ENCODE data around the gene ZBTB7B.
"Not testable (repeated sequence)": the region's sequence is repeated elsewhere in the genome, so short reads cannot be mapped to it uniquely, and the experiment has no call there.

ZBTB7B gene

DNA sequence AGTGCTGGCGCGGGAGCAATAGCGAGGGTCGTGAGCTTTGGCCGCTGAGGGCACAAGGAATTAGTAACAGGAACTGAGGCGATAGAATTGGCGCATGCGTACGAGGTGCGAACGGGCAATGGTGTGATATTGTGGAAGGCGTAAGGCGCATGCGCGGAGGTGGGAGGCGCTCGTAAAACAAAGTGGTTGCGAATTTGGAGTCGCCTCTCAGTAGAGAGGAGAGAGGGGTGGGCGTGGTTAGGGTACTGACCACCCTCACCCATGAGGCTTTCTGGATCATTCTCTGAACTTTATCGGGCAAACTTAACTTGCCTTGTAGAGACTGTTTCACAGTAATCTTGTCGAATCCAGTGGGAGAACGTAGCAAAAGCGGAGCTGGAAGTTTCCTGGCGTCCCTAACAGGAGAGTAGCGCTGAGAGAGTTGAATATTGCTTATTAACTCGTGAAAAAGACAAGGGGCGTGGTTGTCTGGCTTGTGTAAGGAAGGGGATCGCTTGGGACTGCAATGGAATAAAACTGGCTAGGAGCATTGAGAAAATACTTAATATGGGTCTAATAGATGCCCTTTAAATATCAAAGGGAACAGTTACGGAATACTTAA is 27.7 kb upstream of the ZBTB7B start:
- Histone ChIP-seq H3K27me3 (ENCODE audit: control insufficient read depth in 1 of 2, insufficient read depth in 2 of 2, low read length in 2 of 2) (no peaks in the 10 kb centered on the region), H3K9ac (ENCODE audit: low read depth in 1 of 2, low read length in 2 of 2) (peak overlapping the region; percentile 96 to 100), H3K4me3 (ENCODE audit: low read depth in 1 of 2, low read length in 2 of 2) (peak overlapping the region; percentile 83), H3K4me1 (ENCODE audit: control insufficient read depth in 1 of 2, insufficient read depth in 2 of 2, low read length in 2 of 2) (peaks cover 32 to 35% of the 10 kb centered on the region in 2 donors), H3K9me3 (ENCODE audit: control insufficient read depth in 1 of 2, low read length in 2 of 2) (no peaks in the 10 kb centered on the region), H3K27ac (ENCODE audit: low read depth, low read length) (peak overlapping the region; percentile 98), H3K36me3 (ENCODE audit: control insufficient read depth in 1 of 2, insufficient read depth in 2 of 2, low read length in 2 of 2) (peaks cover 0 to 13% of the 10 kb centered on the region in 2 donors)

DNA sequence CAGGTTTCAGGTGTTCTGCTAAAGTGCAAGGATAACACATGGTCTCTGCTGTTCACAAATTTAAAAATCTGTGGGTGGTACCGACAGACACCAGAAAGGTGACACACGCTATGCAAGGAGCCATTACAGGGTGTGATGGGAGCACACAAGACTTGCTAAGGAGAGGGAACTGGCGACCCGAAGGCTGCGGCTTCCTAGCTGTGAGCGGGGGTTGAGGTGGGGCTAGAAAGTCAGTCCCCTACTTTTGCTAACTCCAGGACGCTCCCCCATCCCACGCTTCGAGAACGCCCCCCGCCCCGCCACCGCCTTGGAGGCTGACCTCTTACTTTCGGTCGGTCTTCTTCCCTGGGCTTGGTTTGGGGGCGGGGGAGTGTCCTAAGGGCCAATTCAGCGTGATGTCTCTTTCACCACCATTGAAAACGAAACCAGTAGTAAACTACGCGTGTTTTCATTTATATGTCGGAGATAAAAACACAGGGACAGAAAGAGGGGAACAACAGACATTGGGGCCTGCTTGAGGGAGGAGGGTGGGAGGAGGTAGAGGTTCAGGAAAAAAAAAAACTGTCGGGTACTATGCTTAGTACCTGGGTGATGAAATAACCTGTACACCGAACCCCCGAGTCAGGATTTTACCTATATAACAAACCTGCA is 27.1 kb upstream of the ZBTB7B start:
- Histone ChIP-seq H3K27me3 (ENCODE audit: control insufficient read depth in 1 of 2, insufficient read depth in 2 of 2, low read length in 2 of 2) (no peaks in the 10 kb centered on the region), H3K27ac (ENCODE audit: low read depth, low read length) (peak overlapping the region; percentile 98), H3K4me3 (ENCODE audit: low read depth in 1 of 2, low read length in 2 of 2) (peak overlapping the region; percentile 83), H3K9me3 (ENCODE audit: control insufficient read depth in 1 of 2, low read length in 2 of 2) (no peaks in the 10 kb centered on the region), H3K9ac (ENCODE audit: low read depth in 1 of 2, low read length in 2 of 2) (peak overlapping the region; percentile 96 to 100), H3K36me3 (ENCODE audit: control insufficient read depth in 1 of 2, insufficient read depth in 2 of 2, low read length in 2 of 2) (peaks cover 0 to 7% of the 10 kb centered on the region in 2 donors), H3K4me1 (ENCODE audit: control insufficient read depth in 1 of 2, insufficient read depth in 2 of 2, low read length in 2 of 2) (peaks cover 26 to 30% of the 10 kb centered on the region in 2 donors)

DNA sequence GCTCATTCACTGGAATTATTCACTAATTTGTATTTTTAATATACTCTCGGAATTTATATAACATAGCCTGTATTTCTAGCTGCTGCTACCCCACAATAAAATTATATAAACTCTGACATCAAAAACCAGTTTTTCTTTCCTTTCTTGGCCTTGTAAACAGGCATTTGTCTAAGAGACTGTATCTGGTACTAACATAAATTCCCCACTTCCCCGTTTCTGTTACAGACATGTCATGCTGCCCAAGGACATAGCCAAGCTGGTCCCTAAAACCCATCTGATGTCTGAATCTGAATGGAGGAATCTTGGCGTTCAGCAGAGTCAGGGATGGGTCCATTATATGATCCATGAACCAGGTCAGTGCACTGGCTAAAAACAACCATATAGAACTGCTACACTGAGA is 24.8 kb upstream of the ZBTB7B start:
- not testable (repeated sequence) for H3K27me3 ChIP-seq (ENCODE audit: control insufficient read depth in 1 of 2, insufficient read depth in 2 of 2, low read length in 2 of 2); H3K36me3 ChIP-seq (ENCODE audit: control insufficient read depth in 1 of 2, insufficient read depth in 2 of 2, low read length in 2 of 2); H3K4me3 ChIP-seq (ENCODE audit: low read depth in 1 of 2, low read length in 2 of 2); H3K9ac ChIP-seq (ENCODE audit: low read depth in 1 of 2, low read length in 2 of 2); H3K27ac ChIP-seq (ENCODE audit: low read depth, low read length); H3K9me3 ChIP-seq (ENCODE audit: control insufficient read depth in 1 of 2, low read length in 2 of 2)
- peaks cover 10 to 14% of the 10 kb centered on the region in 2 donors for H3K4me1 ChIP-seq (ENCODE audit: control insufficient read depth in 1 of 2, insufficient read depth in 2 of 2, low read length in 2 of 2)

DNA sequence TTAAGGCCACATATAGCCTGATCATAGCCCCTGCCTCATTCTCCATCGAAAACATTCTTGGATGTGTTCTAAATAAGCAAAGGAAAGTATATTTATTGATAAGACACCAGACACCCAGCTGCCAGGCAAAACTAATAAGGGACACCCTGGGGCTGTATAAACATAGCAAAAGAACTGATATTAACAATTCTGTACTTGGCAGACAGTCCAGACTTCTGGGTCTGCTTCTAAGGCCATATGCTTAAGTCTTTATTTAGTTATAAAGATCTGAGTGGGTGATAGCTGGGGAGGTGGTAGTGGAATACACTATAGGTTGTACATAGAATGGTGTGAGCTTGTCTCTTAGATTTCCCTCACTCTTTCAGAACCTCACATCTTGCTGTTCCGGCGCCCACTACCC is 24.2 kb upstream of the ZBTB7B start:
- Histone ChIP-seq H3K36me3 (ENCODE audit: control insufficient read depth in 1 of 2, insufficient read depth in 2 of 2, low read length in 2 of 2) (peaks cover 0 to 7% of the 10 kb centered on the region in 2 donors), H3K4me3 (ENCODE audit: low read depth in 1 of 2, low read length in 2 of 2) (no peak overlapping the region), H3K9ac (ENCODE audit: low read depth in 1 of 2, low read length in 2 of 2) (no peak overlapping the region), H3K4me1 (ENCODE audit: control insufficient read depth in 1 of 2, insufficient read depth in 2 of 2, low read length in 2 of 2) (peaks cover 7 to 10% of the 10 kb centered on the region in 2 donors), H3K27ac (ENCODE audit: low read depth, low read length) (no peak overlapping the region), H3K27me3 (ENCODE audit: control insufficient read depth in 1 of 2, insufficient read depth in 2 of 2, low read length in 2 of 2) (no peaks in the 10 kb centered on the region), H3K9me3 (ENCODE audit: control insufficient read depth in 1 of 2, low read length in 2 of 2) (no peaks in the 10 kb centered on the region)

DNA sequence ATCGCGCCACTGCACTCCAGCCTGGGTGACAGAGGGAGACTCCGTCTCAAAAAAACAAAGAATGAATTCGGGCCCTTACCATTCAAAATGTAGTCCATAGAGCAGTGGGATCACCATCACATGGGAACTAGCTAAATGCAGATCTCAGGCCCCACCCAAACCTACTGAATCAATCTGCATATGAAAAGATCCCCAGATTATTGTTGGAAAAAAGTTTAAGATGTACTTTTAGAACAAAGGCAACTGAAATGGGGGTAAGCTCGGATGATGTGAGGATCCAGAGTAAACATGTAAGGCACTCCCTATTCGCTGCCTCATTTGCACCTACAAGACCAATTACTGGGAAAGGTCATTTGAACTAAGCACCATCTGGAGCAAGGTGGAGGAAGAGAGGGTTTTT is 20.3 kb upstream of the ZBTB7B start:
- peak overlapping the region; percentile 16 to 49 for H3K9ac ChIP-seq (ENCODE audit: low read depth in 1 of 2, low read length in 2 of 2)
- no peak overlapping the region for H3K27ac ChIP-seq (ENCODE audit: low read depth, low read length)
- H3K9me3 ChIP-seq (ENCODE audit: control insufficient read depth in 1 of 2, low read length in 2 of 2) = no peaks in the 10 kb centered on the region
- peaks cover 11 to 17% of the 10 kb centered on the region in 2 donors for H3K4me1 ChIP-seq (ENCODE audit: control insufficient read depth in 1 of 2, insufficient read depth in 2 of 2, low read length in 2 of 2)
- no peaks in the 10 kb centered on the region for H3K27me3 ChIP-seq (ENCODE audit: control insufficient read depth in 1 of 2, insufficient read depth in 2 of 2, low read length in 2 of 2)
- peak overlapping the region; percentile 69 to 96 for H3K4me3 ChIP-seq (ENCODE audit: low read depth in 1 of 2, low read length in 2 of 2)
- H3K36me3 ChIP-seq (ENCODE audit: control insufficient read depth in 1 of 2, insufficient read depth in 2 of 2, low read length in 2 of 2) = peaks cover 0 to 10% of the 10 kb centered on the region in 2 donors

DNA sequence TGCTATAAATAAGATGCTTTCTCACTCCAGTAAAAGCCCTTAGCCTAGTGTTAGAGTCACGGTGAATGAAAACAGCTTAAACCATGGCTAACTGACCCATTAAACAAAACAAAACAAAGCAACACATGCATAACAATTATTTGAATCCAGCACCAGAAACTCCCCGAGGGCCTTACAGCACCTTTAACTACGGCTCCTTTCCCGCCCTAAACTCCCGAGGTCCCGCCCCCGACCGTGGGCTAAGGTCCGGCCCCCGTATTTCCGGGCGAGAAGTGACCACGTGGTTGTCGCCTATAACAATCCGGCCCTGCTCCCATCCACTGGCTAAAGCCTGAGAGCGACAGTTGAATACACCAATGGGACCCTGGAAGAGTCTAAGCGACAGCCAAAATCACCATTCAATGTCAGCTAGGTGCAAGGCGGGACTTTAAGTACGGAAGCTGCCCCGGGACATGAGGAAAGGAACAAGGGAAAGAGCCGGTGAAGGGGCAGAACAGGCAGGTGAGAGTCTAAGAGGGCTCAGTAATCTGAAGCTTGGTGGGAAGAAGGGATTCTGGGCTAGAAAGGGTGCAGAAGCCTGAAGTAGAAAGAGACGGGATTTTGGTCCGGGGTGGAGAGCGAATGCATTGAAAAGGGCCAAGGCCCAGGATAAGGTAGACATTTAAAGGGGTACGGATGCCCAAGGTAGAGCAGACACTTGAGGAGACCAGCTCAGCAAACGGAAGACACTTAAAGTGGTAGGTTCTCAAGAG is 19.5 kb upstream of the ZBTB7B start, which contains the start of gene FLAD1:
Gene FLAD1 (plus strand): TSS at position 448 of the 752 bp plus-strand sequence. CDS start 351 bp downstream, outside the sequence.
- Histone ChIP-seq H3K4me1 (ENCODE audit: control insufficient read depth in 1 of 2, insufficient read depth in 2 of 2, low read length in 2 of 2) (peaks cover 13 to 18% of the 10 kb centered on the region in 2 donors), H3K9ac (ENCODE audit: low read depth in 1 of 2, low read length in 2 of 2) (peak within 1 kb of the TSS; percentile 78 to 93), H3K4me3 (ENCODE audit: low read depth in 1 of 2, low read length in 2 of 2) (peak within 1 kb of the TSS; percentile 96 to 98), H3K27me3 (ENCODE audit: control insufficient read depth in 1 of 2, insufficient read depth in 2 of 2, low read length in 2 of 2) (no peaks in the 10 kb centered on the region), H3K27ac (ENCODE audit: low read depth, low read length) (no peak within 1 kb of the TSS), H3K36me3 (ENCODE audit: control insufficient read depth in 1 of 2, insufficient read depth in 2 of 2, low read length in 2 of 2) (peaks cover 2 to 18% of the 10 kb centered on the region in 2 donors), H3K9me3 (ENCODE audit: control insufficient read depth in 1 of 2, low read length in 2 of 2) (no peaks in the 10 kb centered on the region)

DNA sequence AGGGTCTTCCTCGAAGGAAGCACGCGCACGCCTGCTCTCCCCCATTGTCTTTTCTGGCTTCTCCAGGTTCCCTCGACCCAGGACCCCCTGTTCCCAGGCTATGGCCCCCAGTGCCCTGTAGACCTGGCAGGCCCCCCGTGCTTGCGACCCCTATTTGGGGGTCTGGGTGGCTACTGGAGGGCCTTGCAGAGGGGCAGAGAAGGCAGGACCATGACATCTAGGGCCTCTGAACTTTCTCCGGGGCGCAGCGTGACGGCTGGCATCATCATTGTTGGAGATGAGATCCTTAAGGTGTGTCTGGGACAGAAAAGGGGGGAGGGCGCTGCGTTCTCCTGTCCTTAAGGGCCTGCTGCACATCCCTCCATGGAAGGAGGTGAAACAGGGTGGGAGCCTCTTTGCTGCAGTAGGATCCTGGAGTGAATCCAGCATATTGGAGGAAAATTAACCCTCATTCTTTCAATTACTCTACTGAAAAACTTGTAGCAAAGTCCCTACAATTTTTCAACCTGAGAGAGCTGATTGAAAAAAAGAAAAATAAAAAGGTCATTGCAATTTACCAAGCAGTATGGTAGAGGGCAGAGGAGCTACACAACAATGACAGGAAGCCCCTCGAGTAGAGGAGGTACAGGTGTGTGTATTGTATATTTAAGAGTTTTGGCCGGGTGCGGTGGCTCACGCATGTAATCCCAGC is 18.7 kb upstream of the ZBTB7B start:
- peaks cover 19 to 27% of the 10 kb centered on the region in 2 donors for H3K4me1 ChIP-seq (ENCODE audit: control insufficient read depth in 1 of 2, insufficient read depth in 2 of 2, low read length in 2 of 2)
- H3K9me3 ChIP-seq (ENCODE audit: control insufficient read depth in 1 of 2, low read length in 2 of 2) = no peaks in the 10 kb centered on the region
- peak overlapping the region; percentile 78 to 93 for H3K9ac ChIP-seq (ENCODE audit: low read depth in 1 of 2, low read length in 2 of 2)
- peaks cover 8 to 23% of the 10 kb centered on the region in 2 donors for H3K36me3 ChIP-seq (ENCODE audit: control insufficient read depth in 1 of 2, insufficient read depth in 2 of 2, low read length in 2 of 2)
- no peak overlapping the region for H3K27ac ChIP-seq (ENCODE audit: low read depth, low read length)
- peak overlapping the region; percentile 96 to 98 for H3K4me3 ChIP-seq (ENCODE audit: low read depth in 1 of 2, low read length in 2 of 2)
- no peaks in the 10 kb centered on the region for H3K27me3 ChIP-seq (ENCODE audit: control insufficient read depth in 1 of 2, insufficient read depth in 2 of 2, low read length in 2 of 2)

DNA sequence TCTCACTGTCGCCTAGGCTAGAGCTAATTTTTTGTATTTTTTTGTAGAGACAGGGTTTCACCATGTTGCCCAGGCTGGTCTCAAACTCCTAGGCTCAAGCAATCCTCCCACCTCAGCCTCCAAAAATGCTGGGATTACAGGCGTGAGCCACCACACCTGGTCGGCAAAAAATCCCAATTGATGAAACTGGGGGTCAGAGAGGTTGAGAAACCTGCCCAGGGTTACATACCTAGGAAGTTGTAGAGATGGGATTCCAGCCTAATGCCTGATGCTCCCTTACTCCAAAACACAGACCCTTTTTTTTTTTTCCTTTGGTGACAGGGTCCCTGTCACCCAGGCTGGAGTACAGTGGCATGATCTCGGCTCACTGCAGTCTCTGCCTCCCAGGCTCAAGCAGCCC is 15.9 kb upstream of the ZBTB7B start:
- H3K27ac ChIP-seq (ENCODE audit: low read depth, low read length); H3K9ac ChIP-seq (ENCODE audit: low read depth in 1 of 2, low read length in 2 of 2): not testable (repeated sequence)
- peaks cover 31 to 37% of the 10 kb centered on the region in 2 donors for H3K4me1 ChIP-seq (ENCODE audit: control insufficient read depth in 1 of 2, insufficient read depth in 2 of 2, low read length in 2 of 2)

DNA sequence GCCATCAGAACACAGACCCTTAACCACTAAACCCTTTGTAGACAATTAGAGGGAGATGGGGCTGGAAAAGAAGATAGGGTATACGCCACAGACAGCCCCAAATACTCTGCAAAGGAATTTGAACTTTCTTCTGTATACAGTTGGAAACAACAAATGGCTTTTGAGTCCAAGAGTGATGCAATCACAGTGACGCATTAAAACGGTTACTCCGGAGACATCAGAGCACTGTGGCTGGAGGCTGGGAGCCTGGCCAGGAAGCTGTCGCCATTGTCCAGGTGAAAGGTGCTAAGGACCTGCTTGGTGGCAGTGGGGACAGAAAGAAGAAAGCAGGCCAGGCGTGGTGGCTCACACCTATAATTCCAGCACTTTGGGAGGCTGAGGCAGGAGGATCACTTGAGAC is 15.3 kb upstream of the ZBTB7B start:
- H3K9me3 ChIP-seq (ENCODE audit: control insufficient read depth in 1 of 2, low read length in 2 of 2) = no peaks in the 10 kb centered on the region
- peaks cover 29 to 35% of the 10 kb centered on the region in 2 donors for H3K4me1 ChIP-seq (ENCODE audit: control insufficient read depth in 1 of 2, insufficient read depth in 2 of 2, low read length in 2 of 2)
- H3K9ac ChIP-seq (ENCODE audit: low read depth in 1 of 2, low read length in 2 of 2) = no peak overlapping the region
- H3K27ac ChIP-seq (ENCODE audit: low read depth, low read length) = no peak overlapping the region
- H3K4me3 ChIP-seq (ENCODE audit: low read depth in 1 of 2, low read length in 2 of 2) = no peak overlapping the region
- H3K27me3 ChIP-seq (ENCODE audit: control insufficient read depth in 1 of 2, insufficient read depth in 2 of 2, low read length in 2 of 2) = no peaks in the 10 kb centered on the region
- peaks cover 13 to 33% of the 10 kb centered on the region in 2 donors for H3K36me3 ChIP-seq (ENCODE audit: control insufficient read depth in 1 of 2, insufficient read depth in 2 of 2, low read length in 2 of 2)

More for the DNA sequence above, 15.9 kb upstream of the ZBTB7B start:
- H3K27me3 ChIP-seq (ENCODE audit: control insufficient read depth in 1 of 2, insufficient read depth in 2 of 2, low read length in 2 of 2); H3K4me3 ChIP-seq (ENCODE audit: low read depth in 1 of 2, low read length in 2 of 2); H3K9me3 ChIP-seq (ENCODE audit: control insufficient read depth in 1 of 2, low read length in 2 of 2): not testable (repeated sequence)
- peaks cover 13 to 33% of the 10 kb centered on the region in 2 donors for H3K36me3 ChIP-seq (ENCODE audit: control insufficient read depth in 1 of 2, insufficient read depth in 2 of 2, low read length in 2 of 2)

All from duodenal mucosa (tissue), 2 donors.